NCI-H2227 (cell line): ENCODE results near the gene LAMB2.

Source experiments
- DNase-seq: peaks from one replicate; lab custom pipeline; 2025; ENCODE audit not compliant: unreplicated experiment; lab: John Stamatoyannopoulos, UW

LAMB2 gene

DNA sequence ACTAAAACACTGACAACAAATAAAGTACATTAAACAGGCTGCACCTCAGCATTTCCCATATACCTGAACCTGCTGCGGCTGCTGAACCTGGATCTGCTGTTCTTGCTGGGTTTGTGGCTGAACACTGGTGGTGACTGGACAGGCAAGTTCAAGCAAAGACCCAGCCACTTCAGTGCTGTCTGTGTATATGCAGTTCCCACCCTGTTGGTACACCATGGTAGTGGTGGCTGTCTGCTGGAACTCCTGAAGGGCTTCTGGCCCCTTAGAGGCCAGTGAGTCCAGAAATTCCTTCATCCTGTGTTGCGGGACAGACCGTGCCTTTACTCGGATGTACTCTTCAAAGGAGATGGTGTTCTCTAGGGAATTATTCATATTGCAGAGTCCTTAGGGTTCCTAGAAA lies 56.2 kb downstream of the LAMB2 start:
- no peak for DNase-seq

DNA sequence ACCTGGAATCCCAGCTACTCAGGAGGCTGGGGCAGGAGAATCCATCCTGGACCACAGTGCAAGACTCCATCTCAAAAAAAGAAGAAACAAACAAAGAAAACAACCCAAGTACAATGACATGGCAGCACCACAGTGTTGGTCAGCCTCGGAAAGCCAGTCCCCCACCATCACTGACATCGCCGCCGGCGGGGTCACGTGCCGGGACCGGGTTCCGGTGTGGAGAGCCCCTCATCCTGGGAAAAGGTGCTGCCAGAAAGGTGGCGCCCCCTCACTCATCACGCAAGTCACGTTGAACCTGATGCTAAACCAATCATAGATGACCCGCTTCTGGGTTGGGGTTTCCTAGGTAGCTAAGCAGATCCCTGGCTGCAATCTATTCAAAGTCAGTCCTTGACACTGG lies 56.7 kb downstream of the LAMB2 start:
- no peak for DNase-seq
